Fibroblast of villous mesenchyme (primary cell): ENCODE measurements around the gene PDZRN3. TPM values are rescaled to one million over a fixed set of nuclear protein-coding genes. Genes with fewer than 3 reads are reported as not detected.

Experiments
- DNase-seq: peaks from one replicate; pipeline ENCODE4 v3.0.0-alpha.2; 2010; ENCODE audit warnings: low read depth
- H3K4me3 ChIP-seq: 2 replicates; pipeline ENCODE4 v1.5.1; 2011; ENCODE audit warnings: low read depth, mild to moderate bottlenecking, low read length
- total RNA-seq: library from RNA; depleted of rRNA; stranded (reverse); fragments of >200 nt; gene quantifications from 2 replicates; pipeline ENCODE4 v1.2.3, GENCODE V29; 2012
- TF ChIP-seq, protein P1 (sequence below): IDR thresholded peaks from 2 replicates; pipeline ENCODE4 v1.5.1; 2012; ENCODE audit warnings: low read depth, mild to moderate bottlenecking, low read length; ENCODE audit not compliant: insufficient read depth

PDZRN3 gene
- total RNA-seq, 1 donor, result 33.7 TPM

DNA sequence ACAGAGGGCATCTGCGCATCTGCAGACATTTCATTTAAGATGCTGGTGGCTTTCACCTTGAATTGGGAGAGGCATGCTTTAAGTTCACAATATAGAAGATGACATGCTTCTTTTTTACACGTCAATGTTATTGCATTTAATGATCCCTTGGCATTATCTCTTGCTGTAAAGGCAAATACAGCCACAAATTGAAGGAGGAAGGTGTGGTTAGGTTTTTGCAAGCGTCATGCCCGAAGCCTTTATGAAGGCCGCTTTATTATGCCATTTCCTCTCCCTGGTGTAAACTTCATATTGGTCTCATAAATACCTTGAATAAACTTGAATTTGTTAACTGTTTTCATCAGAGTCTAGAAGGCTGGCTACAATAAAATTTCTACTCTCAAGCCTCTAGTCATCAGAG, 212.7 kb downstream of the PDZRN3 start:
- no peak for DNase-seq
- no peak overlapping the region for H3K4me3 ChIP-seq
- TF ChIP-seq, protein P1, sequence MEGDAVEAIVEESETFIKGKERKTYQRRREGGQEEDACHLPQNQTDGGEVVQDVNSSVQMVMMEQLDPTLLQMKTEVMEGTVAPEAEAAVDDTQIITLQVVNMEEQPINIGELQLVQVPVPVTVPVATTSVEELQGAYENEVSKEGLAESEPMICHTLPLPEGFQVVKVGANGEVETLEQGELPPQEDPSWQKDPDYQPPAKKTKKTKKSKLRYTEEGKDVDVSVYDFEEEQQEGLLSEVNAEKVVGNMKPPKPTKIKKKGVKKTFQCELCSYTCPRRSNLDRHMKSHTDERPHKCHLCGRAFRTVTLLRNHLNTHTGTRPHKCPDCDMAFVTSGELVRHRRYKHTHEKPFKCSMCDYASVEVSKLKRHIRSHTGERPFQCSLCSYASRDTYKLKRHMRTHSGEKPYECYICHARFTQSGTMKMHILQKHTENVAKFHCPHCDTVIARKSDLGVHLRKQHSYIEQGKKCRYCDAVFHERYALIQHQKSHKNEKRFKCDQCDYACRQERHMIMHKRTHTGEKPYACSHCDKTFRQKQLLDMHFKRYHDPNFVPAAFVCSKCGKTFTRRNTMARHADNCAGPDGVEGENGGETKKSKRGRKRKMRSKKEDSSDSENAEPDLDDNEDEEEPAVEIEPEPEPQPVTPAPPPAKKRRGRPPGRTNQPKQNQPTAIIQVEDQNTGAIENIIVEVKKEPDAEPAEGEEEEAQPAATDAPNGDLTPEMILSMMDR, result no peak

DNA sequence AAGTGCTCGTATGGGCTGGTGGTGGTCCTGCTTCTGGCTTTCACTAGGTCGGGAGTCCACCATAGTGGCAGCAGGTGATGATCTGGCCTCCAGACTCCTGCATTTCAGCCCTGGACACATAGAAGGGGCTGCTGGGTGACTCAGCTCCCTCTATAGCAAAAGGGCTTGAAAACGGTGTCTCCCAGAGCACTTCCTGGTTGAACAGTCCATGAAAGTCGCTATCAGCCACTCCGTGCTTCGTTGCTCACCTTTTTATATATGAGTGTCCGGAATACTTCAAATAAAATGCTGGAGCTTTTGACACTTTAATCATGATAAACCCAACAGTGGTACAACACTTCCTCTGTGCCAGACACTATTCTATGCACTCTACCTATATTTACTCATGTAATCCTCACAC, 213.2 kb downstream of the PDZRN3 start:
- TF ChIP-seq, protein P1, result no peak
- no peak for DNase-seq
- no peak overlapping the region for H3K4me3 ChIP-seq

DNA sequence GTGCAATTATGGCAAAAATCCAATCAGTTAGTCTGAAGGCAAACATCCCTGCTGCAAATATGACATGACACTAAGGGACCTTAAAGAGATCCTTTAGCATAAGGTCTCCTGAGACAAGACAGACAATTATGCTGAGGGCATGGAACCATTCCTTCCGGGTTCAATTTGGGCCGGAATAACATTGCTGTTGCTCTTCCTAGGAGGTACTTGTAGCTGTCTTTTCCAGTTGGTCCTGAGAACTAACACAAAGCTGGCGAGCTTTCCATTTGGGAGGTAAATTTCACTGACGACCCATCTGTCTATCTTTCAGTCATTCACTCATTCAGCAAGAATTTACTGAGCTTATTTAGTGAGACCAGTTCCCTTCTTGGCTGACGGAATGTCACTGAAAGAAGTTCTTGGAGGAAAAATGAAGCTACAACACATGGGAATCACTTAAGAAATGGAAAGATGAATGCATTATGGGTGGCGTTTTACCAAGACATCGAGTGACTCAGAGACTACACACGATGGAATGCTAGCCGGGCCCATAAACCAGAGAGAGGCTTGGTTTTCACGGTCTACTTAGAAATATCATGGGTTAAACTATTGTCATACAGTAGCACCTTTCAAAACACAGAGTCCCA, 215.5 kb downstream of the PDZRN3 start:
- peak; percentile 32 for DNase-seq
- H3K4me3 ChIP-seq, result no peak overlapping the region
- TF ChIP-seq, protein P1, result no peak

DNA sequence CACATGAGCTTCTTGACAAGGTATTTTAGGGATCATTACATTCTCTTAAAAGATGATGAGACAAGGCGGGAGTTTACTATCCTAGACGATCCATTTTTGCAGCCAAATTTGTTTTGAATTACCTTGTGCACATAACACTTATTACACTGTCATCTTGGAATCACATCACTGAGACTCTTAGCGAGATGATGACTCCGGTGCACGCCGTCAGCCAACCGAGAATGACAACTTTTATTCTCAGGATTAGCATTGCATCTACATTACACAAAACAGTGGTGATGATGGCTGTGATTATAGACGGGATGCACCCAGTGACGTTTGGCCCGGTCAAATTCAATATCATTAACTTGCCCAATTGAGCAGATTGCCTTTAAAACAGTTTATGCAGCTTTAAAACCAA, 216.1 kb downstream of the PDZRN3 start:
- H3K4me3 ChIP-seq, result no peak overlapping the region
- TF ChIP-seq, protein P1, result no peak
- no peak for DNase-seq

DNA sequence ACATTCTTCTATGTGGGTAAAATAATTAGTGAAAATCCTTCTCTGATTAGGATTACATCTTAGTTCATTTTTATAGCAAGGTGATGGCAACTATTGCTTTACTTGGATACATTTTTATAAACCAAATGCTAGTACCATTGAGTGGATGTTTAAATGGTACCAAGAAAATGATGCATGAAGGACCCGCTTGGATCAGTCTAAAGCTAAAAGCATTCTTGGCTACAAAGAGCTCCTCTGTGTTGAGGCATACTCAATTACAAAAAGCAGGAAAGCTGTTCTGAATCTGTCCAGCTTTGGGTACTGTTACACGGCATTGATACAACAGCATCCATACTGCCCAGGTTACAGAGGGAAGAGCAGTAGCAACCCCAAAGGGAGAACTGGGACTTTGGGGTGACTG, 217.2 kb downstream of the PDZRN3 start:
- TF ChIP-seq, protein P1, result no peak
- no peak for DNase-seq
- no peak overlapping the region for H3K4me3 ChIP-seq

DNA sequence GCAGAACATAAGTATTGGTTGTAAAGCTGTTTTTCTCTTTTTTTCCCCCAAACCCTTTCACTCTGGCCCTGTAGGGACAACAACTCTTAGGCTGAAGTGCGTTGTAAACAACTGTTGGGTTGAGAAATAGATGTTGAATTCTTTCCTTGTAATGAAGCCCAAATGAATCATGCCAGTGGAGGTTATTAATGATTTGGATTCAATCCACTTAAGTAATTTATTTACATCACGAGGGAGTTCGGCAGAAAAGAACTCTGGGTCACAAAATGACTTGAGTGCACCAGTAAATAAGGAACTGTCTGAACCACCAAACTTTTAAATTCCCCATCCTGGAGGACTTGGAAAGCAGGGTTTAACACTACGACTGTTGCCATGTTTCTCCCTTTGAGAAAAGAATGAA, 218.9 kb downstream of the PDZRN3 start:
- DNase-seq, result peak; percentile 80
- H3K4me3 ChIP-seq, result no peak overlapping the region
- TF ChIP-seq, protein P1, result no peak

DNA sequence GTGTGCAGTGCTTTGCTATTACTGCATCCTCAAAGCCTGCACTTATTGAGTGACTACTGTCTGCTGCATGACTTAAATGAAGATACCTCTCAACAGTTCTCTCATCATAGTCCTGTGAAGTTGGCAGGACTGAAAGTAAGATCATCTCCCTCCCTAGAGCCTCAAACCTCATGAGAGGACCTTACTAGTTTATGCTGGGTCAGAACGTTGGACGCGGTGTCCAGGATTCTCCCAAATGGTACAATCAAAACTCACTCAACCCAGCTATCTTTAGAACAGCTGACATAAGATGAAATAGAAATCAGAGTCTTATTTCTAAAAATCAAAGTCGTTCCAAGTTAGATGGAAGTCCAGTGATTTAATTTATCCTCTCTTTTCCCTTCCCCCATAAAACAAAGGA, 219.7 kb downstream of the PDZRN3 start:
- DNase-seq, result no peak
- no peak overlapping the region for H3K4me3 ChIP-seq
- TF ChIP-seq, protein P1, result no peak
